B cell (primary cell): ENCODE results near the gene CACNA1G. TPM values are rescaled to one million over a fixed set of nuclear protein-coding genes. Genes with fewer than 3 reads are reported as not detected.

Experiments used
- ATAC-seq: fragments of 200-7000 bp; cut with Tn5 transposase; one replicate; pipeline ENCODE4 v1.10.0; 2021; ENCODE audit warnings: low read depth, mild to moderate bottlenecking, moderate number of reproducible peaks, moderate library complexity
- CTCF ChIA-PET: fragments of 350-600 bp; sonication (Branson Sonifier 250); formaldehyde crosslinking; loops from one replicate; lab custom pipeline; 2021; ENCODE audit warnings: antibody characterized with exemption, inconsistent platforms; lab: Charles Lee
- POLR2A ChIA-PET: fragments of 350-600 bp; sonication (Branson Sonifier 250); formaldehyde crosslinking; loops from one replicate; lab custom pipeline; 2021; ENCODE audit warnings: antibody characterized with exemption; lab: Charles Lee
- DNase-seq: peaks from one replicate; pipeline ENCODE4 v3.0.0; 2013
- H2AFZ ChIP-seq: 2 replicates; pipeline ENCODE4 v1.6.1; 2012; ENCODE audit warnings: mild to moderate bottlenecking, low read depth, low read length; ENCODE audit not compliant: insufficient read depth, poor library complexity, severe bottlenecking
- H3K27ac ChIP-seq, 2 donors: 1 replicate in 1 of 2; 2 replicates in 1 of 2; pipeline ENCODE4 v1.5.1; 2012 to 2013; ENCODE audit warnings: low read length in 2 of 2, mild to moderate bottlenecking in 2 of 2, moderate library complexity in 1 of 2
- H3K27me3 ChIP-seq, 4 experiments: fragments of 200-600 bp in 1 of 4; sonication (generic) in 1 of 4; replicated peaks in 1 of 4; 1 replicate in 2 of 4; 2 replicates in 2 of 4; pipeline versions ENCODE4 v1.6.1 to v1.7.0; 2013 to 2016; ENCODE audit warnings: low read length in 3 of 4, mild to moderate bottlenecking in 2 of 4, mixed read lengths in 1 of 4, moderate library complexity in 1 of 4; ENCODE audit not compliant: insufficient read depth in 4 of 4, control insufficient read depth in 3 of 4; ENCODE audit errors: control extremely low read depth in 1 of 4
- H3K36me3 ChIP-seq, 2 experiments: replicated peaks in 1 of 2; 1 replicate in 1 of 2; 2 replicates in 1 of 2; pipeline versions ENCODE4 v1.6.1 to v1.7.1; 2013; ENCODE audit warnings: low read length in 1 of 2; ENCODE audit not compliant: insufficient read depth in 2 of 2, control insufficient read depth in 1 of 2; ENCODE audit errors: control extremely low read depth in 1 of 2, extremely low read depth in 1 of 2
- H3K4me1 ChIP-seq, 2 donors: fragments of 200-600 bp in 1 of 2; sonication (generic) in 1 of 2; 1 replicate in 1 of 2; 2 replicates in 1 of 2; pipeline versions ENCODE4 v1.5.1 to v1.6.1; 2013 to 2017; ENCODE audit warnings: low read length in 2 of 2; ENCODE audit not compliant: control insufficient read depth in 2 of 2, insufficient read depth in 2 of 2
- H3K4me2 ChIP-seq: replicated peaks from 2 replicates; pipeline ENCODE3; 2012; ENCODE audit warnings: mild to moderate bottlenecking, low read depth, low read length; ENCODE audit not compliant: poor library complexity, severe bottlenecking
- H3K4me3 ChIP-seq, 5 experiments: fragments of 200-600 bp in 1 of 5; sonication (generic) in 1 of 5; 1 replicate in 3 of 5; 2 replicates in 2 of 5; pipeline versions ENCODE4 v1.5.1 to v1.7.0; 2011 to 2016; ENCODE audit warnings: low read length in 4 of 5, mild to moderate bottlenecking in 4 of 5, low read depth in 2 of 5, control low read depth in 1 of 5, moderate library complexity in 1 of 5; ENCODE audit not compliant: insufficient read depth in 1 of 5; ENCODE audit errors: control extremely low read depth in 1 of 5, extremely low read depth in 1 of 5
- H3K79me2 ChIP-seq: fragments of 200-600 bp; sonication (generic); one replicate; pipeline ENCODE4 v1.6.0; 2016; ENCODE audit warnings: low read length; ENCODE audit not compliant: control insufficient read depth, insufficient read depth
- H3K9ac ChIP-seq: fragments of 200-600 bp; sonication (generic); 2 replicates; pipeline ENCODE4 v1.6.1; 2017; ENCODE audit warnings: mild to moderate bottlenecking, low read length, moderate library complexity
- H3K9me3 ChIP-seq, 3 donors: one replicate each; pipeline versions ENCODE4 v1.6.1 to v1.7.1; 2013; ENCODE audit warnings: low read length in 2 of 3; ENCODE audit not compliant: control insufficient read depth in 2 of 3, insufficient read depth in 1 of 3; ENCODE audit errors: control extremely low read depth in 1 of 3
- H4K20me1 ChIP-seq: 2 replicates; pipeline ENCODE4 v1.6.0; 2012; ENCODE audit warnings: mild to moderate bottlenecking, low read length; ENCODE audit not compliant: insufficient read depth, control insufficient read depth, poor library complexity, severe bottlenecking
- H3K27ac Mint-ChIP-seq: one replicate; pipeline ENCODE4 v1.8.0; 2021; ENCODE audit warnings: mixed read lengths
- H3K27me3 Mint-ChIP-seq: one replicate; pipeline ENCODE4 v1.8.0; 2021; ENCODE audit warnings: mixed read lengths
- H3K4me1 Mint-ChIP-seq: one replicate; pipeline ENCODE4 v1.8.0; 2021; ENCODE audit warnings: mixed read lengths
- H3K4me3 Mint-ChIP-seq: one replicate; pipeline ENCODE4 v1.8.0; 2021; ENCODE audit warnings: mixed read lengths
- H3K9me3 Mint-ChIP-seq: one replicate; pipeline ENCODE4 v1.8.0; 2022; ENCODE audit warnings: mixed read lengths; ENCODE audit not compliant: insufficient read depth
- EZH2 ChIP-seq: IDR thresholded peaks from 2 replicates; pipeline ENCODE4 v1.6.1; 2012; ENCODE audit warnings: borderline replicate concordance, low read depth, mild to moderate bottlenecking, moderate library complexity, low read length; ENCODE audit not compliant: insufficient read depth, poor library complexity, severe bottlenecking
- WGBS: methylation state at CpG from one replicate; pipeline ENCODE4 v1.1.5; 2013; ENCODE audit warnings: missing lambda C conversion rate; ENCODE audit not compliant: insufficient coverage; 5-methylcytosine and 5-hydroxymethylcytosine counted together
- intact Hi-C: fragments of 100-400 bp; cut with micrococcal nuclease; formaldehyde crosslinking; loops from one replicate; pipeline ENCODE4 v1.10.0; 2022
- polyA plus RNA-seq: library from polyadenylated mRNA; depleted of rRNA; stranded (reverse); fragments of >200 nt; gene quantifications from 2 replicates; pipeline ENCODE4 v1.2.3, GENCODE V29; 2012
- total RNA-seq, 2 donors: library from RNA; stranded (reverse); fragments of 120-200 nt in 1 of 2; gene quantifications; 1 replicate in 1 of 2; 2 replicates in 1 of 2; pipeline versions ENCODE4 v1.2.3 to v1.2.4, GENCODE V29; 2013 to 2022
- TF ChIP-seq, protein P1 (sequence below): fragments of 200-600 bp; IDR thresholded peaks from one replicate; pipeline ENCODE4 v1.8.0; 2022; ENCODE audit warnings: antibody characterized with exemption, mild to moderate bottlenecking

The CACNA1G gene
- total and polyA plus RNA-seq, 2 donors (not counting 1 experiment from before 2014, with no cell fraction given), result 0.12 TPM; not detected in 1

- ChIA-PET CTCF (no interaction called here), POLR2A (interaction anchor here (0.5 kb wide), 1 partner anchor 44 kb away, joined by 3 read pairs; no protein-coding TSS in a partner anchor)
- Histone ChIP-seq H3K27ac (no peak overlapping the region), H4K20me1 (no peaks in the 10 kb centered on the region), H3K4me2 (no peak overlapping the region), H3K79me2 (no peaks in the 10 kb centered on the region), H3K36me3 (no peaks in the 10 kb centered on the region), H3K27me3 (peaks cover 0 to 15% (median 0%) of the 10 kb centered on the region in 4 experiments), H3K9ac (no peak overlapping the region), H3K4me3 (no peak overlapping the region), H3K4me1 (no peaks in the 10 kb centered on the region), H3K9me3 (no peaks in the 10 kb centered on the region), H2AFZ (no peak overlapping the region)
- TF ChIP-seq, protein P1, sequence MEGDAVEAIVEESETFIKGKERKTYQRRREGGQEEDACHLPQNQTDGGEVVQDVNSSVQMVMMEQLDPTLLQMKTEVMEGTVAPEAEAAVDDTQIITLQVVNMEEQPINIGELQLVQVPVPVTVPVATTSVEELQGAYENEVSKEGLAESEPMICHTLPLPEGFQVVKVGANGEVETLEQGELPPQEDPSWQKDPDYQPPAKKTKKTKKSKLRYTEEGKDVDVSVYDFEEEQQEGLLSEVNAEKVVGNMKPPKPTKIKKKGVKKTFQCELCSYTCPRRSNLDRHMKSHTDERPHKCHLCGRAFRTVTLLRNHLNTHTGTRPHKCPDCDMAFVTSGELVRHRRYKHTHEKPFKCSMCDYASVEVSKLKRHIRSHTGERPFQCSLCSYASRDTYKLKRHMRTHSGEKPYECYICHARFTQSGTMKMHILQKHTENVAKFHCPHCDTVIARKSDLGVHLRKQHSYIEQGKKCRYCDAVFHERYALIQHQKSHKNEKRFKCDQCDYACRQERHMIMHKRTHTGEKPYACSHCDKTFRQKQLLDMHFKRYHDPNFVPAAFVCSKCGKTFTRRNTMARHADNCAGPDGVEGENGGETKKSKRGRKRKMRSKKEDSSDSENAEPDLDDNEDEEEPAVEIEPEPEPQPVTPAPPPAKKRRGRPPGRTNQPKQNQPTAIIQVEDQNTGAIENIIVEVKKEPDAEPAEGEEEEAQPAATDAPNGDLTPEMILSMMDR, result no peak
- TF ChIP-seq EZH2, result no peak
- ATAC-seq (no peak), DNase-seq (no peak)
- H3K4me3 Mint-ChIP-seq, result no peak overlapping the region
- no peaks in the 10 kb centered on the region for H3K9me3 Mint-ChIP-seq
- H3K27ac Mint-ChIP-seq, result no peak overlapping the region
- peaks cover 23% of the 10 kb centered on the region for H3K27me3 Mint-ChIP-seq
- no peaks in the 10 kb centered on the region for H3K4me1 Mint-ChIP-seq
- intact Hi-C loops, result no loop called here
- WGBS, result 87% methylated on average over 8 of the region's 22 CpGs
Observed at GRCh38 chr17:50608700-50609379, 48.3 kb downstream of the CACNA1G start.

DNA sequence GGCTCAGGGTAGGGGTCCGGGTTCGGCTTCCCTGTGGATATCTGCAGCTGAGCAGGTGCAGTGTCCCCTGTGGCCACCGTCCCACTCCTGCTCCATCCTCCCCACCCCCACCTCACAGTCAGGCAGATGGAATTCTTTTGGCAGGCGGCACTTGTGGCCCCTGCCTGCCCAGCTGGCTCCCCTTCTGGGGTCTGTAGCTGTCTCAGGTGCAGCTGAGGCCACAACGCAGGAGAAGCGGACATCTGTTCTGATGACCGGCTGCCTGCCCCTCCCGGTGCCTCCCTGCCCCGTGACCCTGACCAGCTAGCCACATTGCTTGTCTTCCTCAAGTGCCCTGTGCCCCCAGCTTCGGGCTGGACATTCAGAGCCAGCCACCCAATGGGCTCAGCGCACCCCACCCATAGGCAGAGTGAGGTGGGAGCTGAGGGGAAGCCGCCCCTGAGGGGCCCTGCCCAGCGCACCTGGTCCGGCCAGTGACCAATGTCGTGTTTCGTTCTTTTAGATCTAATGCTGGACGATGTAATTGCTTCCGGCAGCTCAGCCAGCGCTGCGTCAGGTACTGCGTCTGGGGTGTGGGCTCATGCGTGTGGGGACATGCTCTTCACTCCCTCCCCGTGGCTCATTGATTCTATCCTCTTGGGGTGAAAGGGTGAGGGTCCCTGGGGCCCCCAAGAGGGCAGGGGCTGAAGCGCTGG is 49.0 kb downstream of the CACNA1G start:
- no peak for TF ChIP-seq EZH2
- TF ChIP-seq, protein P1, result no peak
- POLR2A ChIA-PET, result interaction anchor here (0.5 kb wide), 1 partner anchor 44 kb away, joined by 3 read pairs; no protein-coding TSS in a partner anchor
- no peaks in the 10 kb centered on the region for H3K9me3 Mint-ChIP-seq

More for the DNA sequence above, 49.0 kb downstream of the CACNA1G start:
- intact Hi-C loops, result no loop called here
- Mint-ChIP-seq H3K27me3 (peaks cover 26% of the 10 kb centered on the region), H3K4me1 (peaks cover 5% of the 10 kb centered on the region), H3K4me3 (no peak overlapping the region), H3K27ac (no peak overlapping the region)
- Histone ChIP-seq H3K27me3 (peaks cover 0 to 14% (median 0%) of the 10 kb centered on the region in 4 experiments), H3K9me3 (no peaks in the 10 kb centered on the region), H3K4me1 (no peaks in the 10 kb centered on the region), H3K9ac (no peak overlapping the region), H3K4me2 (no peak overlapping the region), H2AFZ (no peak overlapping the region), H3K79me2 (no peaks in the 10 kb centered on the region), H3K36me3 (no peaks in the 10 kb centered on the region), H3K4me3 (no peak overlapping the region), H4K20me1 (no peaks in the 10 kb centered on the region), H3K27ac (no peak overlapping the region)
- no peak for ATAC-seq
- no peak for DNase-seq
- 89% methylated on average over 21 of the region's 24 CpGs for WGBS
- CTCF ChIA-PET, result interaction anchor here (0.8 kb wide), 1 partner anchor 20 kb away, joined by 3 read pairs; no protein-coding TSS in a partner anchor
